Measurements from ENCODE around the gene FBXW7. TPM values are rescaled to one million over a fixed set of nuclear protein-coding genes. Genes with fewer than 3 reads are reported as not detected.

Gene FBXW7
- total RNA-seq, 1 experiment from 2014 or later: 23.0 TPM

DNA sequence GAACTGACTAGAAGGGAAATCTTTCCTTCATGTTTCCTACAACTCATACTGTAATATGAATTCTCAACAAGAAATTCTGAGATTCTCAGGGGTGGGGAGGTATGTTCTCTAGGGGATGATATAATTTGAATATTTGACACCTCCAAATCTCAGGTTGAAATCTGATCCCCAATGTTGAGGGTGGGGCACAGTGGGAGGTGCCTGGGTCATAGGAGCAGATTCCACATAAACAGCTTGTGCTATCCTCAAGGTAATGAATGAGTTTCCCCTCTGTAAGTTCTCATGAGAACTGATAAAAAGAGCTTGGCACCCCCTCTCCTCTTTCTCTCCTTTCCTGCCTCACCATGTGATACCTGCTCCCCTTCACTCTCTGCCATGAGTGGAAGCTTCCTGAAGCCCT lies 21.5 kb downstream of the FBXW7 start:
- CTCF ChIA-PET: interaction anchor here (3.9 kb wide), 1 partner anchor 13 kb away, joined by 20 read pairs; no protein-coding TSS in a partner anchor
- TF ChIP-seq, protein P1, sequence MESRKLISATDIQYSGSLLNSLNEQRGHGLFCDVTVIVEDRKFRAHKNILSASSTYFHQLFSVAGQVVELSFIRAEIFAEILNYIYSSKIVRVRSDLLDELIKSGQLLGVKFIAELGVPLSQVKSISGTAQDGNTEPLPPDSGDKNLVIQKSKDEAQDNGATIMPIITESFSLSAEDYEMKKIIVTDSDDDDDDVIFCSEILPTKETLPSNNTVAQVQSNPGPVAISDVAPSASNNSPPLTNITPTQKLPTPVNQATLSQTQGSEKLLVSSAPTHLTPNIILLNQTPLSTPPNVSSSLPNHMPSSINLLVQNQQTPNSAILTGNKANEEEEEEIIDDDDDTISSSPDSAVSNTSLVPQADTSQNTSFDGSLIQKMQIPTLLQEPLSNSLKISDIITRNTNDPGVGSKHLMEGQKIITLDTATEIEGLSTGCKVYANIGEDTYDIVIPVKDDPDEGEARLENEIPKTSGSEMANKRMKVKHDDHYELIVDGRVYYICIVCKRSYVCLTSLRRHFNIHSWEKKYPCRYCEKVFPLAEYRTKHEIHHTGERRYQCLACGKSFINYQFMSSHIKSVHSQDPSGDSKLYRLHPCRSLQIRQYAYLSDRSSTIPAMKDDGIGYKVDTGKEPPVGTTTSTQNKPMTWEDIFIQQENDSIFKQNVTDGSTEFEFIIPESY (IDR thresholded peaks at IDR 0.05; ENCODE audit: extremely low read depth, insufficient replicate concordance, low read length): no peak
- POLR2A ChIA-PET: no interaction called here

DNA sequence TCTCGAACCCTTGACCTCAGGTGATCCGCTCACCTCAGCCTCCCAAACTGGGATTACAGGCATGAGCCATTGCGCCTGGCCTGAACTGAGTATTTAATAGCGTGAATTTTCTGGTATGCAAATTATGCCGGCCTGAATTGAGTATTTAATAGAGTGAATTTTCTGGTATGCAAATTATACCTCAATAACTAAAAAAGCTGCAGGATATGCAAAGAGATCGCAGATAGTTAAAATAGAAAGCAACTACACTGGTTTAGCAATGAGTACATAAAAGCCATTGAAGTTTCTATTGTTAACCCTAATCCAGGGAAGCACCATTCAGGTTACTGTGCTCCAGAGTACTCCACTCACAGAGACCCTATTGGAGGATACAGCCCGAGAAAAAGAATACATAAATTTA lies 22.8 kb downstream of the FBXW7 start:
- Histone ChIP-seq H3K9ac (ENCODE audit: low read length) (no peak overlapping the region), H3K4me3 (replicated peaks in 1 of 2; ENCODE audit: low read depth in 1 of 2, low read length in 2 of 2) (no peak overlapping the region), H3K4me1 (ENCODE audit: control insufficient read depth in 1 of 2, insufficient read depth in 2 of 2, low read length in 2 of 2) (no peaks in the 10 kb centered on the region; a peak in 1 of 4 replicates), H3K27me3 (ENCODE audit: insufficient read depth, low read length) (no peaks in the 10 kb centered on the region), H3K9me2 (ENCODE audit: insufficient read depth) (no peaks in the 10 kb centered on the region), H3K79me2 (ENCODE audit: insufficient read depth, low read length) (peaks cover 95% of the 10 kb centered on the region), H3K36me3 (ENCODE audit: control insufficient read depth in 1 of 2, insufficient read depth in 2 of 2, low read length in 2 of 2) (no peaks in the 10 kb centered on the region), H3K9me3 (ENCODE audit: control insufficient read depth in 1 of 2, insufficient read depth in 1 of 2, low read depth in 1 of 2, low read length in 2 of 2) (no peaks in the 10 kb centered on the region), H4K20me1 (ENCODE audit: insufficient read depth) (peaks cover 4% of the 10 kb centered on the region; the same call in 1 of the 2 replicates), H3K4me2 (ENCODE audit: low read length) (no peak overlapping the region), H2AFZ (ENCODE audit: low read depth, low read length, poor library complexity, severe bottlenecking) (no peak overlapping the region), H3K27ac (ENCODE audit: low read depth, low read length) (no peak overlapping the region)
- RAD21 ChIA-PET (ENCODE audit: low non-redundant PET in 1 of 2, low total read pairs in 2 of 2, uncharacterized antibody in 2 of 2, unreplicated experiment in 2 of 2): no interaction called here
- BruUV-seq (replicated peaks): no TSS peak
- DNase-seq (ENCODE audit: low read depth, low spot score) (no peak), ATAC-seq (no peak)
- POLR2A ChIA-PET: no interaction called here
- intact Hi-C loops (cut with micrococcal nuclease): no loop called here
- CTCF ChIA-PET: interaction anchor here (3.9 kb wide), 1 partner anchor 11 kb away, joined by 20 read pairs; no protein-coding TSS in a partner anchor
- TF ChIP-seq SP1 (IDR thresholded peaks at IDR 0.05; ENCODE audit: low read depth): no peak
- no peak for TF ChIP-seq CBX3 (IDR thresholded peaks at IDR 0.05; ENCODE audit: low read depth)
- no peak for TF ChIP-seq ELF1 (IDR thresholded peaks at IDR 0.05; ENCODE audit: borderline replicate concordance, low read depth)
- TF ChIP-seq ZFX (IDR thresholded peaks at IDR 0.05): no peak
- TF ChIP-seq ZNF274 (IDR thresholded peaks at IDR 0.05; ENCODE audit: low read depth, low read length): no peak
- TF ChIP-seq, protein P2, sequence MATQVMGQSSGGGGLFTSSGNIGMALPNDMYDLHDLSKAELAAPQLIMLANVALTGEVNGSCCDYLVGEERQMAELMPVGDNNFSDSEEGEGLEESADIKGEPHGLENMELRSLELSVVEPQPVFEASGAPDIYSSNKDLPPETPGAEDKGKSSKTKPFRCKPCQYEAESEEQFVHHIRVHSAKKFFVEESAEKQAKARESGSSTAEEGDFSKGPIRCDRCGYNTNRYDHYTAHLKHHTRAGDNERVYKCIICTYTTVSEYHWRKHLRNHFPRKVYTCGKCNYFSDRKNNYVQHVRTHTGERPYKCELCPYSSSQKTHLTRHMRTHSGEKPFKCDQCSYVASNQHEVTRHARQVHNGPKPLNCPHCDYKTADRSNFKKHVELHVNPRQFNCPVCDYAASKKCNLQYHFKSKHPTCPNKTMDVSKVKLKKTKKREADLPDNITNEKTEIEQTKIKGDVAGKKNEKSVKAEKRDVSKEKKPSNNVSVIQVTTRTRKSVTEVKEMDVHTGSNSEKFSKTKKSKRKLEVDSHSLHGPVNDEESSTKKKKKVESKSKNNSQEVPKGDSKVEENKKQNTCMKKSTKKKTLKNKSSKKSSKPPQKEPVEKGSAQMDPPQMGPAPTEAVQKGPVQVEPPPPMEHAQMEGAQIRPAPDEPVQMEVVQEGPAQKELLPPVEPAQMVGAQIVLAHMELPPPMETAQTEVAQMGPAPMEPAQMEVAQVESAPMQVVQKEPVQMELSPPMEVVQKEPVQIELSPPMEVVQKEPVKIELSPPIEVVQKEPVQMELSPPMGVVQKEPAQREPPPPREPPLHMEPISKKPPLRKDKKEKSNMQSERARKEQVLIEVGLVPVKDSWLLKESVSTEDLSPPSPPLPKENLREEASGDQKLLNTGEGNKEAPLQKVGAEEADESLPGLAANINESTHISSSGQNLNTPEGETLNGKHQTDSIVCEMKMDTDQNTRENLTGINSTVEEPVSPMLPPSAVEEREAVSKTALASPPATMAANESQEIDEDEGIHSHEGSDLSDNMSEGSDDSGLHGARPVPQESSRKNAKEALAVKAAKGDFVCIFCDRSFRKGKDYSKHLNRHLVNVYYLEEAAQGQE (IDR thresholded peaks at IDR 0.05; ENCODE audit: low read depth): no peak
- no peak for TF ChIP-seq EZH2phosphoT487 (IDR thresholded peaks at IDR 0.05; ENCODE audit: borderline replicate concordance)
- TF ChIP-seq EGR1 (IDR thresholded peaks at IDR 0.05; ENCODE audit: low read depth): no peak
- no peak for TF ChIP-seq EZH2 (IDR thresholded peaks at IDR 0.05)
- no peak for TF ChIP-seq SIN3A (IDR thresholded peaks at IDR 0.05; ENCODE audit: low read depth)
- TF ChIP-seq FOSL1 (IDR thresholded peaks at IDR 0.05; ENCODE audit: low read depth): no peak
- TF ChIP-seq POLR2A (IDR thresholded peaks at IDR 0.05; ENCODE audit: borderline replicate concordance, extremely low read depth, insufficient read depth, insufficient read length): no peak
- no peak for TF ChIP-seq RAD21 (IDR thresholded peaks at IDR 0.05; ENCODE audit: low read depth)
- TF ChIP-seq, protein P3, sequence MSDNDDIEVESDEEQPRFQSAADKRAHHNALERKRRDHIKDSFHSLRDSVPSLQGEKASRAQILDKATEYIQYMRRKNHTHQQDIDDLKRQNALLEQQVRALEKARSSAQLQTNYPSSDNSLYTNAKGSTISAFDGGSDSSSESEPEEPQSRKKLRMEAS (IDR thresholded peaks at IDR 0.05): no peak

More for the DNA sequence above, 21.5 kb downstream of the FBXW7 start:
- Histone ChIP-seq H4K20me1 (ENCODE audit: insufficient read depth) (peaks cover 4% of the 10 kb centered on the region; the same call in 1 of the 2 replicates), H3K9me3 (ENCODE audit: control insufficient read depth in 1 of 2, insufficient read depth in 1 of 2, low read depth in 1 of 2, low read length in 2 of 2) (no peaks in the 10 kb centered on the region), H3K4me2 (ENCODE audit: low read length) (no peak overlapping the region), H3K4me1 (ENCODE audit: control insufficient read depth in 1 of 2, insufficient read depth in 2 of 2, low read length in 2 of 2) (no peaks in the 10 kb centered on the region; a peak in 1 of 4 replicates), H3K79me2 (ENCODE audit: insufficient read depth, low read length) (peaks cover 95% of the 10 kb centered on the region), H3K4me3 (replicated peaks in 1 of 2; ENCODE audit: low read depth in 1 of 2, low read length in 2 of 2) (no peak overlapping the region), H2AFZ (ENCODE audit: low read depth, low read length, poor library complexity, severe bottlenecking) (no peak overlapping the region), H3K36me3 (ENCODE audit: control insufficient read depth in 1 of 2, insufficient read depth in 2 of 2, low read length in 2 of 2) (no peaks in the 10 kb centered on the region), H3K27me3 (ENCODE audit: insufficient read depth, low read length) (no peaks in the 10 kb centered on the region), H3K9me2 (ENCODE audit: insufficient read depth) (no peaks in the 10 kb centered on the region), H3K27ac (ENCODE audit: low read depth, low read length) (no peak overlapping the region), H3K9ac (ENCODE audit: low read length) (no peak overlapping the region)
- RAD21 ChIA-PET (ENCODE audit: low non-redundant PET in 1 of 2, low total read pairs in 2 of 2, uncharacterized antibody in 2 of 2, unreplicated experiment in 2 of 2): no interaction called here
- ATAC-seq (no peak), DNase-seq (ENCODE audit: low read depth, low spot score) (no peak)
- intact Hi-C loops (cut with micrococcal nuclease): no loop called here
- BruUV-seq (replicated peaks): no TSS peak

Measured in HCT116 (cell line).